Mesothelial cell of epicardium (in vitro differentiated cells): Measurements from ENCODE around the gene TRUB1. TPM values are rescaled to one million over a fixed set of nuclear protein-coding genes. Genes with fewer than 3 reads are reported as not detected.

Source experiments
- DNase-seq, 2 experiments: peaks; one replicate each; pipeline ENCODE4 v3.0.0; 2021; ENCODE audit warnings: low spot score in 2 of 2; ENCODE audit not compliant: unreplicated experiment in 2 of 2
- H3K27ac Mint-ChIP-seq: 2 replicates; pipeline ENCODE4 v1.8.0; 2021; ENCODE audit warnings: mixed read lengths
- H3K27me3 Mint-ChIP-seq: 2 replicates; pipeline ENCODE4 v1.8.0; 2021; ENCODE audit warnings: low read depth, mixed read lengths
- H3K36me3 Mint-ChIP-seq: 2 replicates; pipeline ENCODE4 v1.8.0; 2021; ENCODE audit warnings: mixed read lengths
- H3K4me1 Mint-ChIP-seq: 2 replicates; pipeline ENCODE4 v1.8.0; 2021; ENCODE audit warnings: mixed read lengths
- H3K4me3 Mint-ChIP-seq: 2 replicates; pipeline ENCODE4 v1.8.0; 2021; ENCODE audit warnings: mild to moderate bottlenecking, moderate library complexity, mixed read lengths
- H3K9me3 Mint-ChIP-seq: 2 replicates; pipeline ENCODE4 v1.8.0; 2021; ENCODE audit warnings: mixed read lengths
- total RNA-seq: library from RNA; stranded (reverse); gene quantifications from 3 replicates; pipeline ENCODE4 v1.2.1, GENCODE V29; 2021
- TF ChIP-seq, protein P1 (sequence below): fragments of 200-600 bp; sonication (generic); IDR thresholded peaks from one replicate; pipeline ENCODE4 v1.5.0; 2021; ENCODE audit warnings: antibody characterized with exemption; ENCODE audit not compliant: unreplicated experiment

The TRUB1 gene
- total RNA-seq, 1 donor from 2014 or later, result 23.6 TPM

DNA sequence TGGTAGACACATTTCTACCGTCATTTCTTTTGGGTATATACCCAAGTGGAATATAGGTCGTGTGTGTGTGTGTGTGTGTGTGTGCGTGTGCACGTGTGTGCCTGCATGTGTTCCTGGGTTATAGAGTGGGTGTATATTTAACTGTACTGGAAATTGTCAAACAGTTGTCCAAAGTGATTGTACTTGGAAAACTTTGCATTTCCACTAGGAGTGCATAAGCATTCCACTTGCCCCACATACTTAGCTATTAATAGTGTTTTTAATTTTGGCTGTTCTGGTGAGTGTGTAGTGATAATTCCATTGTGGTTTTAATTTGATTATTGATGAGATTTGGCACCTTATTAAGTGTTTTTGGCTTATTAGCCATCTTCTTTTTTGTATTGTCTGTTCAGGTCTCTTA is 25.9 kb downstream of the TRUB1 start:
- no peaks in the 10 kb centered on the region for H3K27me3 Mint-ChIP-seq
- H3K9me3 Mint-ChIP-seq, result peaks cover 26% of the 10 kb centered on the region
- peaks cover 52% of the 10 kb centered on the region for H3K36me3 Mint-ChIP-seq
- DNase-seq, result no peak
- H3K27ac Mint-ChIP-seq, result no peak overlapping the region
- H3K4me1 Mint-ChIP-seq, result peaks cover 6% of the 10 kb centered on the region
- no peak overlapping the region for H3K4me3 Mint-ChIP-seq
- TF ChIP-seq, protein P1, sequence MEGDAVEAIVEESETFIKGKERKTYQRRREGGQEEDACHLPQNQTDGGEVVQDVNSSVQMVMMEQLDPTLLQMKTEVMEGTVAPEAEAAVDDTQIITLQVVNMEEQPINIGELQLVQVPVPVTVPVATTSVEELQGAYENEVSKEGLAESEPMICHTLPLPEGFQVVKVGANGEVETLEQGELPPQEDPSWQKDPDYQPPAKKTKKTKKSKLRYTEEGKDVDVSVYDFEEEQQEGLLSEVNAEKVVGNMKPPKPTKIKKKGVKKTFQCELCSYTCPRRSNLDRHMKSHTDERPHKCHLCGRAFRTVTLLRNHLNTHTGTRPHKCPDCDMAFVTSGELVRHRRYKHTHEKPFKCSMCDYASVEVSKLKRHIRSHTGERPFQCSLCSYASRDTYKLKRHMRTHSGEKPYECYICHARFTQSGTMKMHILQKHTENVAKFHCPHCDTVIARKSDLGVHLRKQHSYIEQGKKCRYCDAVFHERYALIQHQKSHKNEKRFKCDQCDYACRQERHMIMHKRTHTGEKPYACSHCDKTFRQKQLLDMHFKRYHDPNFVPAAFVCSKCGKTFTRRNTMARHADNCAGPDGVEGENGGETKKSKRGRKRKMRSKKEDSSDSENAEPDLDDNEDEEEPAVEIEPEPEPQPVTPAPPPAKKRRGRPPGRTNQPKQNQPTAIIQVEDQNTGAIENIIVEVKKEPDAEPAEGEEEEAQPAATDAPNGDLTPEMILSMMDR, result no peak

DNA sequence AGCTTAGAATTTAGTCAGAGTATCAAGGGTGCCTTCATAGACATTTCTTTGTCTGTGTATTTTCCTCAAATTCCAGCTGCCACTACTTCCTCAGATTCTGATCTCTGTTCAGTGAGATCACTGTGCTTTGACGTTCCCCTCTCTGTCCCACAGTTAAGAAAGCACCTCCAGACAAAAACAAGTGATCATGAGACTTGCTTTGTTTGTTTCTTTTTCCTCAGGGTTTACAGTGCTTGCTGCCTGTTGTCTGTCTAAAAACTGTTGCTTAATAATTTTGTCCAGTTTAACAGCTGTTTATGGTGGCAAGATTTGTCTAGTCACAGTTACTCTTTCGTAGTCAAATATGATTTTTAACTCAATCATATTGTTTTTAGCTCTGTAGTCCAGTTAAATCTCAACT is 29.1 kb downstream of the TRUB1 start:
- no peak for DNase-seq
- peaks cover 37% of the 10 kb centered on the region for H3K36me3 Mint-ChIP-seq
- TF ChIP-seq, protein P1, result no peak
- H3K4me3 Mint-ChIP-seq, result no peak overlapping the region
- no peaks in the 10 kb centered on the region for H3K27me3 Mint-ChIP-seq
- H3K4me1 Mint-ChIP-seq, result peaks cover 11% of the 10 kb centered on the region
- H3K9me3 Mint-ChIP-seq, result peaks cover 26% of the 10 kb centered on the region
- peak overlapping the region; percentile 62 for H3K27ac Mint-ChIP-seq

DNA sequence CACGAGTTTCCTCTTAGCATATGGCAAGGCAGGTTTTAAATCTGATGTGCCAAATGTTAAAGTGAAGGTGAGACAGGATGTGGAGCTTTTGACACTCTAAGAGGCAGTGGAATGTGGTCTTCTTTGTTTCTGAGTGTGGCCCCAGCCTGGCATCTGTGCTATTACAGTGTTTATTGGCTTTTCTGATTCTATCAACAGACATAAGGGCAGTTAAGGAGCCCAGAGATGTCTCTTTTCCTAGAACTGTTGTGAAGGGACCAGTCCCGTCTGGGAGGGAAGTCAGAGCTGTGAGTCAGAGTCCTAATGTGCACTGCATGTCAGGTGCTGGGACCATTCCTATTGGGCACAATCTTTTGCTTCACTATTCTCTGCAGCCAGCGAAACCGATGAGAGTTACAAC is 32.5 kb downstream of the TRUB1 start:
- Mint-ChIP-seq H3K4me1 (peaks cover 11% of the 10 kb centered on the region), H3K36me3 (peaks cover 18% of the 10 kb centered on the region), H3K27me3 (no peaks in the 10 kb centered on the region), H3K4me3 (no peak overlapping the region), H3K27ac (no peak overlapping the region), H3K9me3 (peaks cover 5% of the 10 kb centered on the region)
- TF ChIP-seq, protein P1, result no peak
- no peak for DNase-seq

DNA sequence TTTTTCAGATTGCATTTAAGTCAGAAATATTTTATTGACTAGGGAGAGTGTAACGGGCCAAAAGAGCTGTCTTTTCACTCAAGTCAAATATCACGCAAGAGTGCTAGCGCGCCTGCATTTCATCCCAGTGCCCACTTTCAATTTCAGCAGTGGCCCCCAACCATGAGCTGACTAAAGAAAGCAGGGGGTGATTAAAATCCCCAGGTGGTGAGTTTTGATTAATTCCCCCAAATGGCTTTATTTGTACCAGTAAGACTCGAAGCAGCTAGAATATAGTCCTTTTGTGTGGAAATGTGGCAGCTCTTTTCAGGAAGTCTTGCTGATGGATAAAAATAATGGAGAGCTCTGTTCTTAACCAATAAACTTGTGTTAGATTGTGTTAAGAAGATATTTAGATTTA is 35.3 kb downstream of the TRUB1 start:
- peaks cover 12% of the 10 kb centered on the region for H3K36me3 Mint-ChIP-seq
- peaks cover 5% of the 10 kb centered on the region for H3K4me1 Mint-ChIP-seq
- H3K9me3 Mint-ChIP-seq, result no peaks in the 10 kb centered on the region
- TF ChIP-seq, protein P1, result no peak
- no peak for DNase-seq
- no peaks in the 10 kb centered on the region for H3K27me3 Mint-ChIP-seq
- no peak overlapping the region for H3K4me3 Mint-ChIP-seq
- H3K27ac Mint-ChIP-seq, result no peak overlapping the region

DNA sequence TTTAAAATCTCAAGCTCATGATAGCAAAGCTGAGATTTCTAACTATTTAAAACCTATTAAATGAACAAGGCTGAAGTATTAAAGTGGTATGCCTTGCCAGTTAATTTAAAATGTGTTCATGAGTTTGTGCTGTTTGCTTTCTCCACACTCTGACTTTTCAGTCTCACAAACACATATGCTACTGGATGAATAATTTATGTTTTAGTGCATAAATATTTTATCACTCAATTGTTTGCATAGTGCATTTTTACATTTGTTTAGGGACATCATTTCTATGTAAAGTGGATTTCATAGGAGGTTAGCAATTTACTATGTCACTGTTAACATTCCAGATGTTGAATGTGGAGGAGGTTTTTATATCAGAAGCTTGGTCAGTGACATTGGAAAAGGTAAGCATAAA is 36.0 kb downstream of the TRUB1 start:
- no peaks in the 10 kb centered on the region for H3K9me3 Mint-ChIP-seq
- H3K27ac Mint-ChIP-seq, result no peak overlapping the region
- H3K36me3 Mint-ChIP-seq, result peaks cover 14% of the 10 kb centered on the region
- TF ChIP-seq, protein P1, result no peak
- H3K4me3 Mint-ChIP-seq, result no peak overlapping the region
- no peaks in the 10 kb centered on the region for H3K27me3 Mint-ChIP-seq
- peaks cover 5% of the 10 kb centered on the region for H3K4me1 Mint-ChIP-seq
- no peak for DNase-seq

DNA sequence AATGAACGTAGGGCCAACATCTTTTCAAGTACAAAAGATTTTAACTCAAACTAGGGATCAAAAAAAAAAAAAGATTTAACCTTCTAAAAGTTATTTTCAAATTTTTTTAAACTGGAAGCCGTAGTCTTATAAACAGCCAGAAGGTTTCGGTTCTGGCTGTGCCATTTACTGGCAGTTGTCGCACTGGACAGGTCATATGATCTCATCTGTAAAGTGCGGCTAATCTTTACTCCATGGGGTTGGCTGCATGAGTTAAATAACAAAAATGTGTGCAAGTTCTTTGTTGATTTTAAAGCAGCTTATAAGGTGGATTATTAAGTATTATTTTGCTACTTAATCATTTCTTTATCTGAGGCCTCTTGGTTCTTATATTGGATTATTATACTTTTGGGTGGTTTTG is 36.6 kb downstream of the TRUB1 start:
- DNase-seq, result no peak
- Mint-ChIP-seq H3K4me3 (no peak overlapping the region), H3K9me3 (no peaks in the 10 kb centered on the region), H3K4me1 (peaks cover 3% of the 10 kb centered on the region), H3K27me3 (no peaks in the 10 kb centered on the region), H3K27ac (no peak overlapping the region), H3K36me3 (peaks cover 17% of the 10 kb centered on the region)
- TF ChIP-seq, protein P1, result no peak
